ENCODE results near the gene SLA2. TPM values are rescaled to one million over a fixed set of nuclear protein-coding genes. Genes with fewer than 3 reads are reported as not detected.
"Not testable (repeated sequence)": the region's sequence is repeated elsewhere in the genome, so short reads cannot be mapped to it uniquely, and the experiment has no call there.

SLA2 gene
- total and polyA plus RNA-seq, 2 of the 8 experiments (the other 6 are each of a cell fraction or from before 2014, with no cell fraction given): 0.18 TPM; not detected in 1

DNA sequence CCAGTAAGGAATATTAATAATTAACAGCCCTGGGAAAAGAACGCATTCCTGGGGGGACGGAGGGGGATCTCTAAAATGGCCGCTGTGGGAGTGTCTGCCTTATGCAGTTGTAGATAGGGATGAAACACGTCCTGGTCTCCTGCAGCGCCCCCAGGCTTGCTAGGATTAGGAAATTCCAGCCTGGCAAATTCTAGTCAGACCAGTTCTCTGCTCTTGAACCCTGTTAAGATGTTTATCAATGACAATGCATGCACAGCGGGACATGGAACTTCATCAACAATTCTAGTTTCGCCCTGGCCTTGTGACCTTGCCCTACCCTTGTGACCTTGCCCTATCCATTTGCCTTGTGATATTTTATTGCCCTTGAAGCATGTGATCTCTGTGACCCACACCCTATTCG lies 49.5 kb upstream of the SLA2 start:
- not testable (repeated sequence) for H3K4me1 ChIP-seq (replicated peaks in 1 of 4; ENCODE audit: control insufficient read depth in 3 of 4, insufficient read depth in 4 of 4, low read length in 3 of 4); H4K8ac ChIP-seq (ENCODE audit: extremely low read depth, insufficient read depth, low read length); H3K27ac ChIP-seq (ENCODE audit: low read depth, low read length); H2BK12ac ChIP-seq (ENCODE audit: low read depth, low read length); H3K23me2 ChIP-seq (ENCODE audit: low read depth, low read length); H4K20me1 ChIP-seq (replicated peaks in 1 of 2; ENCODE audit: control insufficient read depth in 1 of 2, insufficient read depth in 2 of 2, low read length in 2 of 2); H3K56ac ChIP-seq (replicated peaks; ENCODE audit: insufficient read length, low read depth, low read length); H2BK20ac ChIP-seq (ENCODE audit: low read length); H3K23ac ChIP-seq (ENCODE audit: insufficient read length); H3K14ac ChIP-seq (ENCODE audit: insufficient read length); H3K79me1 ChIP-seq (ENCODE audit: low read depth, low read length); H3K9ac ChIP-seq (replicated peaks in 1 of 4; ENCODE audit: extremely low read depth in 1 of 4, low read depth in 3 of 4, low read length in 3 of 4); H3K4me2 ChIP-seq (ENCODE audit: insufficient read depth in 1 of 2, low read depth in 2 of 2, low read length in 2 of 2); H2BK5ac ChIP-seq (ENCODE audit: low read depth, low read length); H4K5ac ChIP-seq (ENCODE audit: insufficient read length, low read depth, low read length); H2BK15ac ChIP-seq (ENCODE audit: low read length); H3K27me3 ChIP-seq (replicated peaks in 1 of 4; ENCODE audit: control insufficient read depth in 3 of 4, extremely low read depth in 1 of 4, insufficient read depth in 3 of 4, low read length in 3 of 4); DNase-seq (ENCODE audit: low read depth in 1 of 2, low spot score in 2 of 2); FAIRE-seq; H3K4ac ChIP-seq (replicated peaks; ENCODE audit: insufficient read length, low read depth, low read length); H4K91ac ChIP-seq (replicated peaks; ENCODE audit: insufficient read length, low read length); H2AFZ ChIP-seq (ENCODE audit: low read length); H3K79me2 ChIP-seq (ENCODE audit: control insufficient read depth in 1 of 2, insufficient read depth in 2 of 2, low read length in 2 of 2); H3K4me3 ChIP-seq (ENCODE audit: extremely low read depth in 1 of 4, insufficient read depth in 2 of 4, low read depth in 3 of 4, low read length in 4 of 4); H3K18ac ChIP-seq (ENCODE audit: extremely low read depth, low read length); H2AK5ac ChIP-seq (ENCODE audit: low read depth, low read length); H2BK120ac ChIP-seq (replicated peaks; ENCODE audit: low read depth, low read length); H3K36me3 ChIP-seq (ENCODE audit: control insufficient read depth in 2 of 4, insufficient read depth in 4 of 4, low read length in 3 of 4)
- CTCF ChIA-PET (ENCODE audit: partially characterized antibody): interaction anchor here (0.6 to 1.0 kb wide), 2 partner anchors 12 to 111 kb away, joined by 3 read pairs; no protein-coding TSS in a partner anchor
- H3K9me3 ChIP-seq (ENCODE audit: insufficient read depth in 2 of 2, low read depth in 1 of 2, low read length in 1 of 2): peaks cover 0 to 13% of the 10 kb centered on the region in 2 experiments; a peak in 1 of 4 replicates
- WGBS, 2 experiments (ENCODE audit: extremely low coverage in 1 of 2, insufficient coverage in 1 of 2, insufficient read length in 1 of 2, insufficient replicate concordance in 2 of 2, low coverage in 1 of 2, low lambda C conversion rate in 2 of 2, missing lambda C conversion rate in 1 of 2): 72% methylated on average over 8 of the region's 8 CpGs; no CpG with 5 or more reads in 1 of the 2 experiments
- TF ChIP-seq TEAD4 (IDR thresholded peaks at IDR 0.05; ENCODE audit: low read depth, low read length) (peak; percentile 65; the same call in 1 of the 2 replicates), CEBPB (IDR thresholded peaks at IDR 0.05; ENCODE audit: low read depth, low read length) (peak; percentile 52; the same call in 1 of the 2 replicates), TCF12 (IDR thresholded peaks at IDR 0.05; ENCODE audit: low read depth, low read length) (0 out of 2 replicates have a peak, but pooled peaks have one; percentile 34), EP300 (IDR thresholded peaks at IDR 0.05; ENCODE audit: borderline replicate concordance in 1 of 2, low read depth in 2 of 2, low read length in 2 of 2) (peak; percentile 84 to 87; a peak in 2 of 3 replicates), RXRA (IDR thresholded peaks at IDR 0.05; ENCODE audit: insufficient read depth, low read depth, low read length) (0 out of 2 replicates have a peak, but pooled peaks have one; percentile 43), SP1 (IDR thresholded peaks at IDR 0.05; ENCODE audit: low read depth, low read length) (peak; percentile 77; the same call in 1 of the 2 replicates), YY1 (IDR thresholded peaks at IDR 0.05; ENCODE audit: low read depth, low read length) (peak; percentile 62; the same call in 1 of the 2 replicates)
- POLR2A ChIA-PET (ENCODE audit: partially characterized antibody): interaction anchor here (2.8 kb wide), 1 partner anchor 18 kb away, joined by 13 read pairs; no protein-coding TSS in a partner anchor
